ENCODE results near the gene CEACAM7.
"Not testable (repeated sequence)": the region's sequence is repeated elsewhere in the genome, so short reads cannot be mapped to it uniquely, and the experiment has no call there.

The CEACAM7 gene

GRCh38 chr19:41657157-41657556 lies 30.9 kb downstream of the CEACAM7 start:
- DNase-seq (ENCODE audit: low read depth in 1 of 2, low spot score in 1 of 2), result no peak

- not testable (repeated sequence) for DNase-seq (ENCODE audit: low read depth in 1 of 2, low spot score in 1 of 2)
Measured at GRCh38 chr19:41656756-41657155, 31.3 kb downstream of the CEACAM7 start.

DNA sequence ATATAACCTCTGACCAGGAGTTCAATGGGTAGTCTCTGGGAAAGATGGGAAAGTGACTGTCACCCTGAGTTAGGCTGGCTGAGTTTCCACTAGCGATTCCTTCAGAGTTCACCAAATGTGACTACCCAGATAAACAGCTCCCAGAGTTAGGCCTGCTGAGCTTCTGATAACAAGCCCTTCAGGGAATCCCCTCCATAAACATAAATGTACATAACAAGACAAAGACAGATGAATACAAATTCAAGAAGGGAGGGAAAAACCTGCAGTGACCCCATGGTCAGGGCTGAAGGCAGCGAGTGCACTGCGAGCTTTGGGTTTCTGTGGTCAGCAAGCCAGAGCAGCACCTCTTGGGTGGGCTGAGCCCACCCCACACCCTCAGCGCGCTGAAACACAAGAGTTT lies 35.8 kb downstream of the CEACAM7 start:
- no peak for DNase-seq (ENCODE audit: low read depth in 1 of 2, low spot score in 1 of 2)

GRCh38 chr19:41649827-41650226 lies 38.2 kb downstream of the CEACAM7 start:
- DNase-seq (ENCODE audit: low read depth in 1 of 2, low spot score in 1 of 2), result no peak

DNA sequence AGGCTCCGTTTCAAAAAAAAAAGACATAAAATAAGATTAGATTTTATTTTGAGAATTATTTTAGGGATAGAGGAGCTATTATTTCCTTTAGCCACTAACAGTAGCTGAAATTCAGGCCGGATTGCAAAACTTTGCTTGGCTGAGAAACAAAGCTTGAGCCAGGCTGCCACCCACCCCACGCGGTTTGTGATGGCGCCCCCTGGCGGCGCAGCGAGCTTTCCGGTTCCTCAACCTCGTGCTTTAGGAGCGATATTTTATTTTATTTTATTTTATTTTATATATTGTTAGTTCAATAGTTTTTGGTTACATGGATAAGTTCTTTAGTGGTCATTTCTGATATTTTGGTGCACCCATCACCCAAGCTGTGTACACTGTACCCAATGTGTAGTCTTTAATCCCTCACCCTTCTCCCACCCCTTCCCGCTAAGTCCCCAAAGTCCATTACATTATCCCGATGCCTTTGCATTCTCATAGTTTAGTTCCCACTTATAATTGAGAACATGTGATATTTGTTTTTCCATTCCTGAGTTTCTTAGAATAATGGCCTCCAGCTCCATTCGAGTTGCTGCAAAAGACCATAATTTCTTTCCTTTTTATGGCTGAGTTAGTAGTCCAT lies 41.4 kb downstream of the CEACAM7 start:
- DNase-seq (ENCODE audit: low read depth in 1 of 2, low spot score in 1 of 2), result peak in 1 of 2 donors; percentile 11

- peak; percentile 32 to 57 for DNase-seq (ENCODE audit: low read depth in 1 of 2, low spot score in 1 of 2)
Measured at GRCh38 chr19:41641879-41642485, 46.1 kb downstream of the CEACAM7 start.

DNA sequence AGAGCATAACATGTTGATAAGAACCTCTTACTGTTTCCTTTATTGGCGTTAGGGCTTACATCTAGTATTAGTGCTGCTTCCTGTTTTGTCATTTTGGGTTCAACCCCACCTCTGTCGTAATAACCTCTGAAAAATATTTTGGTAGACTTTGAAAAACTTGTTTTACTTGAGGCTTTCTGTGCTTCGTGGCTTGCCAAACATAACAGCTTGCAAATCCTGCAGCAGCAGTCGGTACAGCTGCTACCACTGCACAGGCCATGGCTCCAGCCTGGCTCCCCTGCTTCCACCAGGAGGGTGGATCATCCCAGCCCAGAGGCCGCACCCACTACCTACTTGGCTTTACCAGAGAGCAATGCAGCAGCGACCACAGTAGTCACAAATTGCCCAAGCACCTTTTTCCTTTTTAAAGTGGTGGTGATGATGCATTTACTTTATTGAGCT lies 49.4 kb downstream of the CEACAM7 start:
- DNase-seq (ENCODE audit: low read depth in 1 of 2, low spot score in 1 of 2), result no peak

GRCh38 chr19:41637484-41637883 lies 50.6 kb downstream of the CEACAM7 start:
- DNase-seq (ENCODE audit: low read depth in 1 of 2, low spot score in 1 of 2), result no peak

DNA sequence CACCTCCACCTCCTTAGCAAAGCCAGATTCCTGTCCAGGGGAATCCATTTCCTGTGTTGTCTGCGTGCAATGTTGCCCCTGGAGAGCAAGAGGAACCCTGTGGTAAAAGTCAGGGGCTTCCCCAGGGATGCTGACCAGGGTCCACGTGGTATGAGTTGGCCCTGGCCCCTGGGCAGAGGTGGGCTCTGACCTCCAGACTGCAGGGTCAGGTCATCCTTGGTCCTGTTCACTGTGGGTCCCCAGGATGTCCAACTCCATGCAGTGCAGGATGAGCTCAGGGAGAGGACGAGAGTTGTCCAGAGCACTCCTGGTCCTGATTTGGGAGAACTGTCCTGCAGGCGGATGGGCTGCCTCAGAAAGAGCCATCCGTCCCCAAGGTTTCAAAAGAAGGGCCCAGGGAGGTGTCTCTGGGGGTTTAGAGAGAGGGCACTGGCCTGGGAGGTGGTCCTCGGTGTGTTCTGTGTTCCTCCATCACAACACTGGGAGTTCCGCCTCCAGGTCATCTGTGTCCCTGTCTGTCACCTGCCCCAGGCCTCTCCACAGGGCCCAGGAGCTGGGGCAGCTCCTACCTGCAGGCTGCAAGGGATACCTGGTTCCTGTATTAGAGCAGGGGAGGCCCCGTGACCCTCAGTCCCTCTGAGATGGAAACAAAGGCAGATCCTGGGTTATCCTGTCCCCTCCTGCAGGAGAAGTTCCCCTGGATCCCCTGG lies 59.9 kb downstream of the CEACAM7 start:
- DNase-seq (ENCODE audit: low read depth in 1 of 2, low spot score in 1 of 2), result no peak

DNA sequence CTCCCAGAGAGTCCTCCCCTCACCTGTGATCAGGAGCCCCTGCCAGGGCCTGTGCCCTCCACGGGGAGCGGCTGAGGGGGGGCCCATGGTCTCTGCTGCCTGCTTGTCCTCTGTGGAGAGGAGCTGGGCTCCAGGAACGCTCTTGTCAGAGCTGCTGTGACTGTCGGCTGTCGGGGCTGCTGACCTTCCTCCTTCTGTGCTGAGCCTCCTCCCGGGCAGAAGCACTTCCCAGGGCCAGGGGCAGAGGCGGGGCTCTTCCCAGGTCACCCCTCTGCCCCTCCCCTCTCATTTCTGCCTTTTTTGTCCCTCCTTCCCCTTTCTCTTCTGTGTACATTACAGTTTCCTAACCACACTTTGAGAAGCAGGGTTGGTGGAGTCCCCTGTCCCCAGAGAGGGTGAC lies 61.2 kb downstream of the CEACAM7 start, which contains the start of gene CEACAM4:
CEACAM4 (minus strand) TSS at position 198 of the 400 bp plus-strand sequence; CDS start at position 87, 111 bp downstream.
- DNase-seq (ENCODE audit: low read depth in 1 of 2, low spot score in 1 of 2), result no peak

DNA sequence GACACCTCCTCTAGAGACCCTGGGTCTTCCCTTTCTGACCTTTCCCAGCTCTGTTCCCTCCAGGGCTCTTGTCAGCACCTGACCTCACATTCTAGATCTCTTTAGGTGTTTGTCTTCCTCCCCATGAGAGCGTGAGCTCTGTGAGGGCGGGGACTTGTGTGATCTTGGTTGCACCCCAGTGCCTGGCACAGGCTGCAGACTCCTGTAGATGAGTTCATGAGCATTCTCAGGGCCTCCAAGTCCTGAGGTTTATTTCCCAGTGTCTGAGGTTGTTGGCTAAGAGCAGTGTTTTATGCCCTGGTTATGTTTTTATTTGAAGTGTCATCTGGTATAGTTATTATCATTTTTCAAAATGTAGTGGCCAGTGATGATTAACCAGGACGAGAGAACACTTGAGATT lies 61.8 kb downstream of the CEACAM7 start:
- no peak for DNase-seq (ENCODE audit: low read depth in 1 of 2, low spot score in 1 of 2)

GRCh38 chr19:41624937-41625336 lies 63.1 kb downstream of the CEACAM7 start:
- DNase-seq (ENCODE audit: low read depth in 1 of 2, low spot score in 1 of 2), result no peak

DNA sequence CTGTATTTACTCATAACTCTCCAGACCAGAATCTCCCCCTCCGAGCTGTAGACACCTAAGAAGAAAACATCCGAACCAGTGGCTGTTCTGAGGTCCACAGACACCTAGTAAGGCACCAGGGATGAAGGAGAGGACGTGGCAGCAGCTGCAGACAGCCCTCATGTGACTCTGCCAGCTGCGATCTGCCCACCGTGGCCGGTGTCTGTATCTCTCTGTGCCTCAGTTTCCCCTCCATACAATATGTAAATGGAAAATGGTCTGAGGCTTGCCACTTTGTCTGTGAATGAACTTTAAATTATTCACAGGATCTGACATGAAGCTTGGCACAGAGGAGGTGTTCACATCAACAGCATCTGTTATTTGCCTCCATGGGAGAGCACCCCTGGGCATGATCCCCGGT lies 63.6 kb downstream of the CEACAM7 start:
- no peak for DNase-seq (ENCODE audit: low read depth in 1 of 2, low spot score in 1 of 2)

DNA sequence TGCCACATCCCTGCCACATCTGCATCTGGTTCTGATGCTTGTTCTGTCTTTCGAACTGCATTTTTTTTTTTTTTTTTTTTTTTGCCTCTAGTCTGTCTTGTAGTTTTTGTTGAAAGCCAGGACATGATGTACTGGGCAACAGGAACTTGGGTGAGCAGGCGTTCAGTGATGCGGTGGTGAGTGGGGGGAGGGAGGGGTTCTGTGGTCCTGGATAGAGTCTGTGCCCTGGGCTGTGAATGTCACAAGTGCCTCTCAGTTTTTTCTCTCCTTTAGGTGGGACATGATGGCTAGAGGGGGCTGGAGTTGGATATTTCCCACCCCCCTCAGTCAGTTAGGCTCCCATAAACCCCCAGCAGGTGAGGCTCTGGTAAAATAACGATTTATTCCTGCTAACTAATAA lies 64.7 kb downstream of the CEACAM7 start:
- no peak for DNase-seq (ENCODE audit: low read depth in 1 of 2, low spot score in 1 of 2)

Measured in activated T-helper 1 cell treated with anti-CD3 and anti-CD28 coated beads, Interleukin-2, amount 50 U/mL, for 16 hours (primary cell).